Vagina (tissue), 2 donors: Measurements from ENCODE around the gene ZNF740. TPM values are rescaled to one million over a fixed set of nuclear protein-coding genes. Genes with fewer than 3 reads are reported as not detected.
A peak's percentile ranks its signal among the peaks of the same experiment; 100 is the strongest.

Source experiments
- DNase-seq, 2 donors: peaks; one replicate each; pipeline ENCODE4 v3.0.0-alpha.2; 2017; ENCODE audit errors: extremely low spot score in 2 of 2
- H3K27ac ChIP-seq: fragments of 200-600 bp; sonication (generic); one replicate; pipeline ENCODE4 v1.5.1; 2019
- H3K27me3 ChIP-seq: fragments of 200-600 bp; sonication (generic); one replicate; pipeline ENCODE4 v1.5.1; 2019
- H3K36me3 ChIP-seq, 2 donors: fragments of 200-600 bp; sonication (generic); one replicate each; pipeline ENCODE4 v1.5.1; 2017 to 2019
- H3K4me1 ChIP-seq: fragments of 200-600 bp; sonication (generic); one replicate; pipeline ENCODE4 v1.5.1; 2019
- H3K4me3 ChIP-seq, 2 donors: fragments of 200-600 bp; sonication (generic); 1 replicate in 1 of 2; 2 replicates in 1 of 2; pipeline ENCODE4 v1.5.1; 2016 to 2019
- H3K9me3 ChIP-seq: fragments of 200-600 bp; sonication (generic); one replicate; pipeline ENCODE4 v1.5.1; 2019
- CTCF ChIP-seq, 3 experiments: fragments of 450-650 bp in 2 of 3; fragments of 200-600 bp in 1 of 3; sonication (generic) in 1 of 3; IDR thresholded peaks; one replicate each; pipeline ENCODE4 v1.5.1; 2017 to 2019; ENCODE audit warnings: antibody characterized with exemption in 3 of 3, mild to moderate bottlenecking in 2 of 3, moderate library complexity in 2 of 3
- POLR2A ChIP-seq, 2 donors: fragments of 450-650 bp; IDR thresholded peaks; one replicate each; pipeline ENCODE4 v1.6.1; 2017; ENCODE audit warnings: antibody characterized with exemption in 2 of 2, mild to moderate bottlenecking in 2 of 2, moderate library complexity in 2 of 2
- POLR2AphosphoS5 ChIP-seq, 2 donors: sonication (generic); formaldehyde crosslinking; IDR thresholded peaks; one replicate each; pipeline ENCODE4 v1.9.0; 2017; ENCODE audit warnings: antibody characterized with exemption in 2 of 2, mild to moderate bottlenecking in 2 of 2, low read depth in 1 of 2; ENCODE audit not compliant: insufficient read depth in 1 of 2
- intact Hi-C: fragments of 100-400 bp; cut with DNase I; formaldehyde crosslinking; loops from one replicate; pipeline ENCODE4 v1.15.1; 2023
- total RNA-seq: library from RNA; depleted of rRNA; stranded (reverse); fragments of >200 nt; gene quantifications from one replicate; pipeline ENCODE4 v1.2.3, GENCODE V29; 2016

Gene ZNF740
- total RNA-seq, 1 donor from 2014 or later, result 12.8 TPM

GRCh38 chr12:53230108-53230845, 49.8 kb downstream of the ZNF740 start:
- DNase-seq, result peak in 1 of 2 donors; percentile 84
- TF ChIP-seq POLR2AphosphoS5 (IDR thresholded peaks at IDR 0.05; ENCODE audit: insufficient read depth in 1 of 2, low read depth in 1 of 2) (peak in 1 of 2 donors; percentile 27), POLR2A (IDR thresholded peaks at IDR 0.05) (no peak)
- H3K4me3 ChIP-seq, result peak overlapping the region; percentile 62 to 72
- peak overlapping the region; percentile 95 for H3K27ac ChIP-seq
- H3K36me3 ChIP-seq, result peaks cover 0 to 11% of the 10 kb centered on the region in 2 donors
- intact Hi-C loops, result no loop called here
- H3K27me3 ChIP-seq, result no peaks in the 10 kb centered on the region
- H3K9me3 ChIP-seq, result no peaks in the 10 kb centered on the region
- H3K4me1 ChIP-seq, result peaks cover 82% of the 10 kb centered on the region

- peak overlapping the region; percentile 95 for H3K27ac ChIP-seq
- H3K27me3 ChIP-seq, result no peaks in the 10 kb centered on the region
- DNase-seq, result peak in 1 of 2 donors; percentile 85
- TF ChIP-seq POLR2A (IDR thresholded peaks at IDR 0.05) (no peak), CTCF (IDR thresholded peaks at IDR 0.05) (peak in 1 of 3 experiments; percentile 5)
- H3K36me3 ChIP-seq, result peaks cover 0 to 11% of the 10 kb centered on the region in 2 donors
- intact Hi-C loops, result no loop called here
- H3K4me1 ChIP-seq, result peaks cover 82% of the 10 kb centered on the region
- H3K4me3 ChIP-seq, result peak overlapping the region; percentile 62 to 72
- H3K9me3 ChIP-seq, result no peaks in the 10 kb centered on the region
These were observed 51.1 kb downstream of the ZNF740 start for GRCh38 chr12:53231671-53231920.

GRCh38 chr12:53231921-53232645, 51.6 kb downstream of the ZNF740 start, which contains the start of gene RARG:
Gene RARG, minus strand, starts transcription at chr12:53232209. Its CDS starts 4,664 bp downstream, at chr12:53227545.
- peaks cover 0 to 6% of the 10 kb centered on the region in 2 donors for H3K36me3 ChIP-seq
- peak within 1 kb of the TSS; percentile 62 to 72 for H3K4me3 ChIP-seq
- peak within 1 kb of the TSS; percentile 95 for H3K27ac ChIP-seq
- intact Hi-C loops, result no loop called here
- TF ChIP-seq POLR2AphosphoS5 (IDR thresholded peaks at IDR 0.05; ENCODE audit: insufficient read depth in 1 of 2, low read depth in 1 of 2) (peak in 1 of 2 donors; percentile 59), CTCF (IDR thresholded peaks at IDR 0.05) (no peak), POLR2A (IDR thresholded peaks at IDR 0.05) (peak in 1 of 2 donors; percentile 36)
- peaks cover 83% of the 10 kb centered on the region for H3K4me1 ChIP-seq
- DNase-seq, result peak in 1 of 2 donors; percentile 91
- no peaks in the 10 kb centered on the region for H3K9me3 ChIP-seq
- no peaks in the 10 kb centered on the region for H3K27me3 ChIP-seq

- Histone ChIP-seq H3K27ac (peak overlapping the region; percentile 95), H3K9me3 (no peaks in the 10 kb centered on the region), H3K36me3 (no peaks in the 10 kb centered on the region), H3K27me3 (no peaks in the 10 kb centered on the region), H3K4me1 (peaks cover 75% of the 10 kb centered on the region), H3K4me3 (peak overlapping the region; percentile 62 to 72)
- intact Hi-C loops, result no loop called here
- DNase-seq, result peak in 1 of 2 donors; percentile 82
- TF ChIP-seq POLR2A (IDR thresholded peaks at IDR 0.05), result no peak
- peak in 1 of 2 donors; percentile 44 for TF ChIP-seq POLR2AphosphoS5 (IDR thresholded peaks at IDR 0.05; ENCODE audit: insufficient read depth in 1 of 2, low read depth in 1 of 2)
- no peak for TF ChIP-seq CTCF (IDR thresholded peaks at IDR 0.05)
These were observed 52.3 kb downstream of the ZNF740 start for GRCh38 chr12:53232646-53233461.

- no peaks in the 10 kb centered on the region for H3K36me3 ChIP-seq
- H3K27me3 ChIP-seq, result no peaks in the 10 kb centered on the region
- H3K27ac ChIP-seq, result peak overlapping the region; percentile 95
- intact Hi-C loops, result no loop called here
- no peak for TF ChIP-seq POLR2A (IDR thresholded peaks at IDR 0.05)
- TF ChIP-seq CTCF (IDR thresholded peaks at IDR 0.05), result no peak
- H3K9me3 ChIP-seq, result no peaks in the 10 kb centered on the region
- H3K4me3 ChIP-seq, result peak overlapping the region in 1 of 2 donors; percentile 72
- peaks cover 68% of the 10 kb centered on the region for H3K4me1 ChIP-seq
- peak in 1 of 2 donors; percentile 86 for DNase-seq
These were observed 53.2 kb downstream of the ZNF740 start for GRCh38 chr12:53233671-53234121.
